Measurements from ENCODE around the gene LAMA5.

LAMA5 gene

DNA sequence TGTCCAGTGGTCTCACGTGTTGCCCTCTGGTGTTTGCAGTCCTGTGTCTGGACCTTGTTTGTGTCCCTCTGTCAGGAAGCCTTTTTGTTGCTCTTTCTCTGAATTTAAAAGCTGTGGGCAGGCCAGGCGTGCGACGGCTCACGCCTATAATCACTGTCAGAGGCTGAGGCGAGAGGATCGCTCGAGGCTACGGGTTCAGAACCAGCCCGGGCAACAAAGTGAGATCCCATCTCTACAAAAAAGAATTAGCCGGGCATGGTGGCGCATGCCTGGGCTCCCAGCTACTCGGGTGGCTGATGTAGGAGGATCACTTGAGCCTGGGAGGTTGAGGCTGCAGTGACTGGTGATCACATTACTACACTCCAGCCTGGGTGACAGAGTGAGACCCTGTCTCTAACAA lies 100.3 kb downstream of the LAMA5 start:
- DNase-seq (ENCODE audit: low read depth), result no peak

DNA sequence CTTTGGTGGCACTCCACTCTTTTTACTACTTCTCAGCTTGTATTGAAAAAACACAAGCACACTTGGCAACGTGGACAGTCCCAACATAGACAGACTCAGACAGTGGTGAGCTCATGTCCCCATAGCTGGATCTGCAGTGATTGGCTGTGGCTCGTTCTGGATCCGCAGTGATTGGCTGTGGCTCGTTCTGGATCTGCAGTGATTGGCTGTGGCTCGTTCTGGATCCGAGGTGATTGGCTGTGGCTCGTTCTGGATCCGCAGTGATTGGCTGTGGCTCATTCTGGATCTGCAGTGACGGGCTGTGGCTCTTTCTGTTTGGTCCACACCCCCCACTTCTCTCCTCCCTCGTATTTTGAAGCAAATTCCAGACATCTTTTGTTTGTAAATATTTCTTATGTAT lies 100.8 kb downstream of the LAMA5 start:
- no peak for DNase-seq (ENCODE audit: low read depth)

DNA sequence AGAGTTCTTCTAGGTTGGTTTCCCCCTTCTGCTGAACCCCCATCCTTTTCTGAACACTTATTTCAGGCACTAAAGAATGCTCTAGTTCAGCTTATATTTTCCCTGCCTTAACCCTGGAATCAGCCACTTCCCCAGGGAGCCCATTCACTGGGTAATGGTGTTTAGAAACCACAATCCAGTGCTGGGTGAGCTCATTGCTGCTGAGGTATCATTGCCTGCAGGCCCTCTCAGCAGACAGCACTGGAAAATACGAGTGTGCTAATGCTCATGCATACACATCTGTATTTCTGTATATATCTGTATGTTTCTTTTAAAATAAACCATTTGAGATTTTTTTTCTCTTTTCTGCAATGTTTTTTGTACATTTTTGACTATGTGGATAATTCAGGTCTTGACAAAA lies 101.7 kb downstream of the LAMA5 start:
- no peak for DNase-seq (ENCODE audit: low read depth)

DNA sequence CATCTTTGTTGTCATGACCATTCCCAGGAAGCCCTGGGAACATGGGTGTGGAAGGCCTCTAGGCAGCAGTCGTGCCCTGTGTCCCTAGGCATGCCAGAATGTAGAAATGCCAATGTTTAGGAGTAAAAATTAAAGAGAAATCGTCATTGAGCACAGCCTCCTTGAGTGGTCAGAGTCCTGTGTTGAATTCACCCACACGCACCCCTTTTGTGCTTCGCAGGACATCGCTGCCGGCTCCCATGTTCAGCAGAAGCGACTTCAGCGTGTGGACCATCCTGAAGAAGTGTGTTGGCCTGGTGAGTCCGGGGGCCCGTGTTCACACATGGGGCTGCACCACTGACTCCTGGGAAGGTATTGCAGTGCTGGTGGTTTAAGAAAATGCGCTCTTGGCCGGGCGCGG lies 103.7 kb downstream of the LAMA5 start:
- DNase-seq (ENCODE audit: low read depth), result no peak

DNA sequence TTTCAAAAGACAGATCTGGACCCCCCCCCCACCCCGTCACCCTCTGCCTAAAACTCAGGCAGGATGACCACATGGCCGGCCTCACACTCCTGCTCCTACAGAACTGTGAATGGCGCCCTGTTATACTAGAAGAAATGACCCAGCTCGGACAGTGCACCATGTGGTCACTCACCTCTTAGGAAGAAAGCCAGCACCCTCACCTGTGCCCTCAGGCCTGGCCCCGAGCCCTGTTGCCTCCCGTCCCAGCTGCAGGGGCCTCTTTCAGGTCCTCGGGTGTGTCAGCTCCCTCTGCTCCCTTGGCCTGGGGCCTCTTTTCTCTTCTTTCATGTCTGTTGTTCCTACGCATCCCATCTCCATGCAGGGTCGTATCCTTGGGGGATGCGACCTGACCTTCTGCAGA lies 105.0 kb downstream of the LAMA5 start:
- no peak for DNase-seq (ENCODE audit: low read depth)

DNA sequence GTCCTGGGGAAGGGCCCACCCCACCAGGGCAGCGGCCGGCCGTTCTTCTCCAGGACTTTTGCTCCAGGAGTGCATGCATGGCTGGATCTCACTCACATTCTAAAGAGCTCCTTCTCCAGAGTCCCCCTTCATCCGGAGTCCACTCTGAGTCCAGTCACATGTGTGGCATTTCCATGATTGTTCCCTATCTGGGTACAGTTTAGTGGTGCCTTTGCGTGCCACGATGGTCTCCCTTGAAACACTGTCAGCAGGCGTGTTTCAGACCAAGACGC lies 107.9 kb downstream of the LAMA5 start:
- no peak for DNase-seq (ENCODE audit: low read depth)

Data from activated gamma-delta T cell treated with anti-CD3 and anti-CD28 coated beads, Interleukin-2, amount 50 U/mL, for 16 hours (primary cell).